ENCODE data around the gene CLTC.
"Not testable (repeated sequence)": the region's sequence is repeated elsewhere in the genome, so short reads cannot be mapped to it uniquely, and the experiment has no call there.

CLTC gene

DNA sequence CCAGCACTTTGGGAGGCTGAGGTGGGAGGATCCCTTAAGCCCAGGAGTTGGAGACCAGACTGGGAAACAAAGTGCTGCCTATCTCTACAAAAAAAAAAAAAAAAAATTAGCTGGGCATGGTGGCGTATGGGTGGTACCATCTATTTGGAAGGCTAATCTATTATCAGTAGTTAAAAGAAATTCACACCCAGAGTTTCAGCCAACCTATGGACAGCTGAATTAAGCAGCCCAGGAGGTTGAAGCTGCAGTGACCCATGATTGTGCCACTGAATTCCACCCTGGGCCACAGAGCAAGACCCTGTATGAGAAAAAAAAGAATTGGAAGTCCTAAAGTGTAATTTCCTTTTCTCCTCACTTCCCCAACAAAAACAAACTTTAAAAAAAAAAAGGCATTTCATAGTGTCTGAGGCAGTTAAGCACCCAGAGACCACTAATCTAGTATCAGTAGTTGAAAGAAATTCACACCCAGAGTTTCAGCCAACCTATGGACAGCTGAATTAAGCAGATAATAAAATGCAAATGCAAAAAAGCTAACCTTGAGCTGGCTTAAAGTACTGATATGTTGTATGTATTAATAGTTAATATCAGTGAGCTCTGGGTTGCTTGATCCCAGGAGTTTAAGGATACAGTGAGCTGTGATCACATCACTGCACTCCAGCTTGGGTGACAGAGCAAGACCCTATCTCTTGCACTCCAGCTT, 18.1 kb downstream of the CLTC start:
- H3K27me3 ChIP-seq (ENCODE audit: control insufficient read depth, insufficient read depth, low read length), result no peaks in the 10 kb centered on the region
- no peaks in the 10 kb centered on the region for H3K9me3 ChIP-seq (ENCODE audit: control insufficient read depth, insufficient read depth, low read length)
- no peak overlapping the region for H3K9ac ChIP-seq (ENCODE audit: low read depth, low read length)
- H3K36me3 ChIP-seq (ENCODE audit: control insufficient read depth, insufficient read depth, low read length), result no peaks in the 10 kb centered on the region
- H3K4me3 ChIP-seq (ENCODE audit: low read depth, low read length), result no peak overlapping the region
- H3K4me1 ChIP-seq (ENCODE audit: control insufficient read depth, insufficient read depth, low read length), result peaks cover 5% of the 10 kb centered on the region

DNA sequence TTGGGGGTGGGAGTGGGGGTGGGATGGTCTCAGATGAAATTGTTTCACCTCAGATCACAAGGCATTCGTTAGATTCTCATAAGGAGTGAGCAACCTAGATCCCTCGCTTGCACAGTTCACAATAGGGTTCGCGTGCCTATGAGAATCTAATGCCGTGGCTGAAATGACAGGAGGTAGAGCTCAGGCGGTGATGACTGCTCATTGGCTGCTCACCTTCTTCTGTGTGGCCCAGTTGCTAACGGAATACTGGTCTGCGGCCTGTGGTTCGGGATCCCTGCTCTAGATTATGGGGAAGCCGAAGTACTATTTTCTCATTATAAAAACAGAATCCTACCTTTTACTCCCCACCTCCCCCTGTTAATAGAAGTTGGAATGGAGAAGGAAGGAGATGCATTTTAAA, 18.9 kb downstream of the CLTC start:
- Histone ChIP-seq H3K27me3 (ENCODE audit: control insufficient read depth, insufficient read depth, low read length) (no peaks in the 10 kb centered on the region), H3K36me3 (ENCODE audit: control insufficient read depth, insufficient read depth, low read length) (no peaks in the 10 kb centered on the region), H3K9me3 (ENCODE audit: control insufficient read depth, insufficient read depth, low read length) (no peaks in the 10 kb centered on the region), H3K4me3 (ENCODE audit: low read depth, low read length) (no peak overlapping the region), H3K9ac (ENCODE audit: low read depth, low read length) (no peak overlapping the region), H3K4me1 (ENCODE audit: control insufficient read depth, insufficient read depth, low read length) (peaks cover 5% of the 10 kb centered on the region)

DNA sequence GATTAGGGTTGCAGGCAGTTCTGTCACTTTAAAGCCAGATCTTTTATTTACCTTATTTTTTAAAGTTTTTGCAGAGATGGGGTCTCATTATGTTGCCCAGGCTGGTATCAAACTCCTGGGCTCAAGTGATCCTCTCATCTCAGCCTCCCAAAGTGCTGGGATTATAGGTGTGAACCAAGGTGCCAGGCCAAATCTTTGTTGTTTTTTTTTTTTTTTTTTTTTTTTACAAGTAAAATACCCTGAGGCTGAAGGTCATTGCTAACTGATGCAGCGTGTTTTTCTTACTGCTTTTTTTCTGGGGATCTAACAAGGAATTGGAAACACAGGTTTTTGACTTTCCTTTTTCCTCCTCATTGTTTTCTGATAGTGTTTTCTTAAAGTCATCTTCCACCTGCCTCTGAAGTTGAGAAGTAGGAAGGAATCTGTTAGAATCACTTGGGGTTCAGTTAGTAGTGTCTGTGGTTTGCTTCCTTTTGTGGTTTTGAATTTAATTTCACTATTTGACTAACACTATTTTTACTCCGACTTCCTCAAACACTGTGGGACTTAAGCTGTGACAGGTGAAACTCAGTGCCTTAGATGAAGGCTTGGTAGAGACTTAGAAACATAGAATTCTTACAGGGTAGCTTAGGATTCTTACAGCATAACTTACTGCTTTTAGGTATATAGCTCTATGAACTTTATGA, 22.2 kb downstream of the CLTC start:
- H3K36me3 ChIP-seq (ENCODE audit: control insufficient read depth, insufficient read depth, low read length), result no peaks in the 10 kb centered on the region
- H3K9me3 ChIP-seq (ENCODE audit: control insufficient read depth, insufficient read depth, low read length), result no peaks in the 10 kb centered on the region
- H3K27me3 ChIP-seq (ENCODE audit: control insufficient read depth, insufficient read depth, low read length), result no peaks in the 10 kb centered on the region
- H3K4me3 ChIP-seq (ENCODE audit: low read depth, low read length), result no peak overlapping the region
- no peak overlapping the region for H3K9ac ChIP-seq (ENCODE audit: low read depth, low read length)
- peaks cover 5% of the 10 kb centered on the region for H3K4me1 ChIP-seq (ENCODE audit: control insufficient read depth, insufficient read depth, low read length)

DNA sequence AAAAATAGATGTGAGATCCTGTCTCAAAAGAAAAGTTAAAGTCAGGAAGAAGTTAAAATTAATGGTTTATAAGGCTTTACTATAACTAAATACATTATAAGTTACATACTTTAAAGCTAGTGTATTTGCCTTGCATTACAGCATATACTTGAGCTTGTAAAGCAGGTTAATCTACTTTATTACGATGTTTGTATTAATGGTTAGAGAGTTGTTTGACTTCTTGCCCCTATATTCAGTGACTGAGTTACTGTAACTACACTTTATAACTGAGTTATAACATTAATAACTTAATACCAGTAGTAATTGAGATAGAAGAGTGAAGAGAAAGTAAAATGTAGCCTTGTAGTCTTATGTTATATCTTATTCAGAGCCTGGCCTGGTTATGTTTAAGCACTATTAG, 22.9 kb downstream of the CLTC start:
- H3K9me3 ChIP-seq (ENCODE audit: control insufficient read depth, insufficient read depth, low read length), result no peaks in the 10 kb centered on the region
- H3K9ac ChIP-seq (ENCODE audit: low read depth, low read length), result no peak overlapping the region
- no peak overlapping the region for H3K4me3 ChIP-seq (ENCODE audit: low read depth, low read length)
- H3K4me1 ChIP-seq (ENCODE audit: control insufficient read depth, insufficient read depth, low read length), result peaks cover 5% of the 10 kb centered on the region
- no peaks in the 10 kb centered on the region for H3K36me3 ChIP-seq (ENCODE audit: control insufficient read depth, insufficient read depth, low read length)
- H3K27me3 ChIP-seq (ENCODE audit: control insufficient read depth, insufficient read depth, low read length), result no peaks in the 10 kb centered on the region

DNA sequence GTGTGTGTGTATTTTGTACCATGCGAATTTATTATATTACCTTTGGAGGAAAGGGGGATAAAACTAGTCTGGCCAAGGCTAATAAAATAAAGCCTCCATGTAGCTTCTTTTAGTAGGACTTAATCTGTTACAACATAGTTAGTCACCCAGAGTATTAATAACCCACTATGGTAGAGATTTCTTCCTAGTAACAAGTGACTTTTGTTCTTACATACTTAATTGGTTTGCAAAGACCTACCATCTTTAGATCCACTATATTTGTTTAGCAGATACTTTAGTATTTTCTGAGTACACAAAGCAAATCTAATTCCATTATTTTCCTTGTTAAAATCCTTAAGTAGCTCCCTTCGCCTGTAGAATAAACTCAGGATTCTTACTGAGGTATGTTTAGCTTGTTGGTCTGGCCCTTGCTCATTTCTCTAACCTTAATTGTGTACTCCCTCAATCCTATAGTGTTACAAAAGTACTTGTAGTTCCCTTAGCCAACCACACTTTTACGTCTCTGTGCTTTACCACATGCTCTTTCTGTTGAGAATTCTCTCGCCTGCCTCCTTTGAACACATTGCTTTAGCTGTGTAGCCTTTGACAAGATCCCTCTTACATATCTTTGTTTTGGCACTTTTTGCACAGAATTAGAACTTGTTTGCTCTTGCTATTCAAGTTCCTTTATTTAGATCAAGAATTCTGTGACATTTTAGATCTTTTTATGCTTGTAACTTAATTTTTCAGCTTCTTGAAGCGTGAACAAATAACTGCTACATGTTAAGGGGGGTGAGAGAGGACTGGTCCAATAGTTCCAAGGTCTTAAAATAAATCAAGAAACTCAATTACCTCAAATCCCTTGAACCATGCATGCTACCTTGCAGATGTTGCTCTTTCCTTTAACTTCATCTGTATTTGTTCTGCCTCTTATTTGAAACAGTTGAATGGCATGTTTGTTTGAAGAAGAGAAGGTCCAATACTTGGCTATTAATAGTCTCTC, 23.8 kb downstream of the CLTC start:
- no peak overlapping the region for H3K9ac ChIP-seq (ENCODE audit: low read depth, low read length)
- H3K27me3 ChIP-seq (ENCODE audit: control insufficient read depth, insufficient read depth, low read length), result no peaks in the 10 kb centered on the region
- no peaks in the 10 kb centered on the region for H3K9me3 ChIP-seq (ENCODE audit: control insufficient read depth, insufficient read depth, low read length)
- no peak overlapping the region for H3K4me3 ChIP-seq (ENCODE audit: low read depth, low read length)
- H3K36me3 ChIP-seq (ENCODE audit: control insufficient read depth, insufficient read depth, low read length), result no peaks in the 10 kb centered on the region
- peaks cover 2% of the 10 kb centered on the region for H3K4me1 ChIP-seq (ENCODE audit: control insufficient read depth, insufficient read depth, low read length)

DNA sequence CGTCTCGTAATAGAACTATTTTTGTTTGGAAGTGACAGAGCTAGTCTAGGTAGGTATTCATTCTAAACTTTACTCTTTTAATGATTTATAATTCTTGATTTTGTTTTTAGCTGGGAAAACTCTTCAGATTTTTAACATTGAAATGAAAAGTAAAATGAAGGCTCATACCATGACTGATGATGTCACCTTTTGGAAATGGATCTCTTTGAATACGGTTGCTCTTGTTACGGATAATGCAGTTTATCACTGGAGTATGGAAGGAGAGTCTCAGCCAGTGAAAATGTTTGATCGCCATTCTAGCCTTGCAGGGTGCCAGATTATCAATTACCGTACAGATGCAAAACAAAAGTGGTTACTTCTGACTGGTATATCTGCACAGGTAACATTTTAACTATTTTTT, 27.6 kb downstream of the CLTC start:
- H3K9me3 ChIP-seq (ENCODE audit: control insufficient read depth, insufficient read depth, low read length), result no peaks in the 10 kb centered on the region
- no peak overlapping the region for H3K9ac ChIP-seq (ENCODE audit: low read depth, low read length)
- H3K4me3 ChIP-seq (ENCODE audit: low read depth, low read length), result no peak overlapping the region
- peaks cover 12% of the 10 kb centered on the region for H3K36me3 ChIP-seq (ENCODE audit: control insufficient read depth, insufficient read depth, low read length)
- H3K4me1 ChIP-seq (ENCODE audit: control insufficient read depth, insufficient read depth, low read length), result no peaks in the 10 kb centered on the region
- no peaks in the 10 kb centered on the region for H3K27me3 ChIP-seq (ENCODE audit: control insufficient read depth, insufficient read depth, low read length)

DNA sequence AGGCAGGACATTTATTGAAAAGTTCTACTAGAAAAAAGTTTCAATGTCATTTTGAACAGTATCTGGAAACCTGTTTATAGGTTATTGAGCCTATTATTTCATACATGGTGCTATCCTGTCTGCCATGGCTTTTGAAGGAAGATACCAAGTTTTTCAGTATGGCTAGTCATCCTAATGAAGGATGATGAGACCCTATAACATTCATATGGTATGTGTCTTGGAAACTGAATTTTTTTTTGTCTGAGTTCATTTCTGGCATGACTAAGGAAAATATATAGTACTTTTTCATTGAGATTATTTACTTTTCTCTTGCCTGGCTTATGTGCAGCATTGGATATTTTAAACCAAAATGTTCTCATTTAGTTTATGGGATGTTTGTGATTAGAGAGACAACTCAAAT, 30.2 kb downstream of the CLTC start:
- peaks cover 19% of the 10 kb centered on the region for H3K36me3 ChIP-seq (ENCODE audit: control insufficient read depth, insufficient read depth, low read length)
- H3K4me1 ChIP-seq (ENCODE audit: control insufficient read depth, insufficient read depth, low read length), result no peaks in the 10 kb centered on the region
- H3K9me3 ChIP-seq (ENCODE audit: control insufficient read depth, insufficient read depth, low read length), result no peaks in the 10 kb centered on the region
- no peak overlapping the region for H3K4me3 ChIP-seq (ENCODE audit: low read depth, low read length)
- no peak overlapping the region for H3K9ac ChIP-seq (ENCODE audit: low read depth, low read length)
- no peaks in the 10 kb centered on the region for H3K27me3 ChIP-seq (ENCODE audit: control insufficient read depth, insufficient read depth, low read length)

DNA sequence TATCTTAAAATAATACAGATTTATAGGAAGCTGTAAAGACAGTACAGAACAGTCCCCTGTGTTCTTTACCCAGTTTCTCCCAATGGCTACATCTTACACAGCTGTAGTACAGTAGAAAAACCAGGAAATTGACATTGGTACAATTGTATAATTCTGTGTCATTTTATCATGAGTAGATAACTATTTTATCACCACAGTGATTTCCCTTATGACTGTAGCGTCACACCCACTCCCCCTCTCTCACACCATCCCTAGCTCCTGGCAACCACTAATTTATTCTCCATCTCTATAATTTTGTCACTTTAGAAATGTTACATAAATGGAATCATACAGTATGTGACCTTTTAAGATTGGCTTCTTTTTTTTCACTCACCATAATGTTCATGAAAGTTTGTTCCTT, 30.9 kb downstream of the CLTC start:
- H3K4me1 ChIP-seq (ENCODE audit: control insufficient read depth, insufficient read depth, low read length), result no peaks in the 10 kb centered on the region
- H3K9ac ChIP-seq (ENCODE audit: low read depth, low read length), result no peak overlapping the region
- peaks cover 19% of the 10 kb centered on the region for H3K36me3 ChIP-seq (ENCODE audit: control insufficient read depth, insufficient read depth, low read length)
- H3K4me3 ChIP-seq (ENCODE audit: low read depth, low read length), result no peak overlapping the region
- H3K9me3 ChIP-seq (ENCODE audit: control insufficient read depth, insufficient read depth, low read length), result no peaks in the 10 kb centered on the region
- no peaks in the 10 kb centered on the region for H3K27me3 ChIP-seq (ENCODE audit: control insufficient read depth, insufficient read depth, low read length)

DNA sequence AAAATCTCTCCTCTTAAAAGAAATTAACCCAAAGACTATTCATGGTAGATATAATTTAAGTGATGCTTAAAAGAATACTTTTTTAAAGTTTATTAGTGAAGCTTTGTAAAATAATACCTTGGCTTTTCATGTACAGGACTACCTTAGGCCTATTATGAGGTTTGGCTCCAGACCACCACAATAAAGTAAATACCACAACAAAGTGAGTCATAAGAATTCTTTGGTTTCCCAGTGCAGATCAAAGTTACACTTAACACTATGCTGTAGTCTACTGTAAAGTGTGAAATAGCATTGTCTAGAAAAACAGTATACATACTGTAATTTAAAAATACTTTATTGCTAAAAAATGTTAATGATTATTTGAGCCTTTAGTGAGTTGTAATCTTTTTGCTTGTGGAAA, 31.7 kb downstream of the CLTC start:
- H3K9me3 ChIP-seq (ENCODE audit: control insufficient read depth, insufficient read depth, low read length), result no peaks in the 10 kb centered on the region
- no peaks in the 10 kb centered on the region for H3K27me3 ChIP-seq (ENCODE audit: control insufficient read depth, insufficient read depth, low read length)
- peaks cover 19% of the 10 kb centered on the region for H3K36me3 ChIP-seq (ENCODE audit: control insufficient read depth, insufficient read depth, low read length)
- no peak overlapping the region for H3K9ac ChIP-seq (ENCODE audit: low read depth, low read length)
- no peak overlapping the region for H3K4me3 ChIP-seq (ENCODE audit: low read depth, low read length)
- H3K4me1 ChIP-seq (ENCODE audit: control insufficient read depth, insufficient read depth, low read length), result no peaks in the 10 kb centered on the region

DNA sequence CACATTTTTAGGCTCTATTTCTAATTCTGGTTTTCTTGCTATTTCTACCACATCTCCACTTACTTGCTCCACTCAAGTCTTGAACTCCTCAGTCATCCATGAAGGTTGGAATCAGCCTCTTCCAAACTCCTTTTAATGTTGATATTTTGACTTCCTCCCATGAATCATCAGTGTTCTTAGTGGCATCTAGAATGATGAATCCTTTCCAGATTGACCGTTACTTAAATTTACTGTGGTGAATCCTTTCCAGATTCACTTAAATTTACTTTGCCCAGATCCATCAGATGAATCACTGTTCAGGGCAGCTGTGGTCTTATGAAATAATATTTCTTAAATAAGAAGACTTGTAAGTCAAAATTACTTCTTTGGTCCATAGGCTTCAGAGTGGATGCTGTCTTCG, 32.4 kb downstream of the CLTC start:
- peaks cover 19% of the 10 kb centered on the region for H3K36me3 ChIP-seq (ENCODE audit: control insufficient read depth, insufficient read depth, low read length)
- H3K4me1 ChIP-seq (ENCODE audit: control insufficient read depth, insufficient read depth, low read length), result no peaks in the 10 kb centered on the region
- H3K9me3 ChIP-seq (ENCODE audit: control insufficient read depth, insufficient read depth, low read length), result no peaks in the 10 kb centered on the region
- no peak overlapping the region for H3K9ac ChIP-seq (ENCODE audit: low read depth, low read length)
- no peak overlapping the region for H3K4me3 ChIP-seq (ENCODE audit: low read depth, low read length)
- H3K27me3 ChIP-seq (ENCODE audit: control insufficient read depth, insufficient read depth, low read length), result no peaks in the 10 kb centered on the region

DNA sequence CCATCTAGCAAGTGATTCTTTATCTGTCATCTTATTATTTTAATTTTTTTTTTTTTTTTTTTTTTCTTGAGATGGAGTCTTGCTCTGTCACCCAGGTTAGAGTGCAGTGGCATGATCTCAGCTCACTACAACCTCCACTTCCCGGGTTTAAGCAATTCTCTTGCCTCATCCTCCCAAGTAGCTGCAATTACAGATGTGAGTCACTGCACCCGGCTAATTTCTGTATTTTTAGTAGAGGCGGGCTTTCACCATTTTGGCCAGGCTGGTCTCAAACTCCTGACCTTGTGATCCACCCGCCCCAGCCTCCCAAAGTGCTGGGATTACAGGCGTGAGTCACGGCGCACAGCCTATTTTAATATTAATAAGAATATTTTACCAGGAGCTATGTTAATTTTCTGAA, 36.9 kb downstream of the CLTC start:
- not testable (repeated sequence) for H3K4me3 ChIP-seq (ENCODE audit: low read depth, low read length); H3K9me3 ChIP-seq (ENCODE audit: control insufficient read depth, insufficient read depth, low read length); H3K27me3 ChIP-seq (ENCODE audit: control insufficient read depth, insufficient read depth, low read length); H3K9ac ChIP-seq (ENCODE audit: low read depth, low read length); H3K4me1 ChIP-seq (ENCODE audit: control insufficient read depth, insufficient read depth, low read length)
- peaks cover 16% of the 10 kb centered on the region for H3K36me3 ChIP-seq (ENCODE audit: control insufficient read depth, insufficient read depth, low read length)
